HUES64 (cell line): Measurements from ENCODE around the gene TAGLN.

Source experiments
- H3K27ac ChIP-seq: 2 replicates; pipeline ENCODE4 v1.7.0; 2013; ENCODE audit warnings: low read depth, low read length, inconsistent platforms
- H3K27me3 ChIP-seq: 2 replicates; pipeline ENCODE4 v1.6.1; 2013; ENCODE audit warnings: mild to moderate bottlenecking, low read length; ENCODE audit not compliant: insufficient read depth
- H3K36me3 ChIP-seq: 2 replicates; pipeline ENCODE4 v1.6.1; 2013; ENCODE audit warnings: mild to moderate bottlenecking, low read length; ENCODE audit not compliant: insufficient read depth
- H3K4me1 ChIP-seq: 2 replicates; pipeline ENCODE4 v1.6.1; 2013; ENCODE audit warnings: mild to moderate bottlenecking, low read length, moderate library complexity; ENCODE audit not compliant: insufficient read depth
- H3K4me3 ChIP-seq: 2 replicates; pipeline ENCODE4 v1.5.1; 2013; ENCODE audit warnings: mild to moderate bottlenecking, low read length, moderate library complexity
- H3K9ac ChIP-seq: 2 replicates; pipeline ENCODE4 v1.6.1; 2013; ENCODE audit warnings: mild to moderate bottlenecking, low read depth, low read length
- H3K9me3 ChIP-seq: 2 replicates; pipeline ENCODE4 v1.6.1; 2013; ENCODE audit warnings: low read depth, low read length; ENCODE audit not compliant: insufficient read depth
- WGBS: fragments of 150-250, 120-280 bp; methylation state at CpG from one replicate; pipeline ENCODE4 v1.1.7; 2013; ENCODE audit warnings: missing lambda C conversion rate; 5-methylcytosine and 5-hydroxymethylcytosine counted together

The TAGLN gene

GRCh38 chr11:117228091-117228490, 28.9 kb downstream of the TAGLN start:
- Histone ChIP-seq H3K27me3 (no peaks in the 10 kb centered on the region), H3K9ac (no peak overlapping the region), H3K27ac (no peak overlapping the region), H3K4me3 (no peak overlapping the region), H3K36me3 (peaks cover 53% of the 10 kb centered on the region), H3K9me3 (no peaks in the 10 kb centered on the region), H3K4me1 (peaks cover 8% of the 10 kb centered on the region)
- WGBS: 94% methylated on average over 11 of the region's 11 CpGs

- WGBS: 92% methylated on average over 12 of the region's 12 CpGs
- H3K4me1 ChIP-seq: peaks cover 16% of the 10 kb centered on the region
- H3K4me3 ChIP-seq: no peak overlapping the region
- H3K36me3 ChIP-seq: peaks cover 42% of the 10 kb centered on the region
- H3K9ac ChIP-seq: no peak overlapping the region
- H3K27ac ChIP-seq: no peak overlapping the region
- H3K9me3 ChIP-seq: no peaks in the 10 kb centered on the region
- H3K27me3 ChIP-seq: no peaks in the 10 kb centered on the region
Measured at GRCh38 chr11:117229411-117229810, 30.2 kb downstream of the TAGLN start.

GRCh38 chr11:117229931-117230285, 30.7 kb downstream of the TAGLN start:
- no peaks in the 10 kb centered on the region for H3K27me3 ChIP-seq
- no peak overlapping the region for H3K4me3 ChIP-seq
- 90% methylated on average over 5 of the region's 5 CpGs for WGBS
- no peak overlapping the region for H3K27ac ChIP-seq
- peaks cover 45% of the 10 kb centered on the region for H3K36me3 ChIP-seq
- H3K9me3 ChIP-seq: no peaks in the 10 kb centered on the region
- no peak overlapping the region for H3K9ac ChIP-seq
- H3K4me1 ChIP-seq: peaks cover 16% of the 10 kb centered on the region

GRCh38 chr11:117230286-117230961, 31.3 kb downstream of the TAGLN start:
- Histone ChIP-seq H3K27me3 (no peaks in the 10 kb centered on the region), H3K4me3 (peak overlapping the region; percentile 99; the same call in 1 of the 2 replicates), H3K4me1 (peaks cover 16% of the 10 kb centered on the region), H3K9ac (peak overlapping the region; percentile 81; the same call in 1 of the 2 replicates), H3K36me3 (peaks cover 43% of the 10 kb centered on the region), H3K27ac (no peak overlapping the region), H3K9me3 (no peaks in the 10 kb centered on the region)
- 86% methylated on average over 12 of the region's 12 CpGs for WGBS

- peaks cover 16% of the 10 kb centered on the region for H3K4me1 ChIP-seq
- H3K9ac ChIP-seq: peak overlapping the region; percentile 81
- H3K27ac ChIP-seq: peak overlapping the region; percentile 31; the same call in 1 of the 2 replicates
- H3K27me3 ChIP-seq: no peaks in the 10 kb centered on the region
- H3K9me3 ChIP-seq: no peaks in the 10 kb centered on the region
- peaks cover 39% of the 10 kb centered on the region for H3K36me3 ChIP-seq
- 15% methylated on average over 14 of the region's 14 CpGs for WGBS
- H3K4me3 ChIP-seq: peak overlapping the region; percentile 99
Measured at GRCh38 chr11:117230999-117231841, 32.0 kb downstream of the TAGLN start.

GRCh38 chr11:117231842-117232091, 32.6 kb downstream of the TAGLN start, which contains the start of gene PCSK7:
TSS of gene PCSK7 (minus strand) at chr11:117232073. CDS start at chr11:117229844, 2,229 bp downstream.
- Histone ChIP-seq H3K4me1 (peaks cover 16% of the 10 kb centered on the region), H3K27ac (peak within 1 kb of the TSS; percentile 73; the same call in 1 of the 2 replicates), H3K4me3 (peak within 1 kb of the TSS; percentile 99), H3K9ac (peak within 1 kb of the TSS; percentile 86), H3K36me3 (peaks cover 42% of the 10 kb centered on the region), H3K27me3 (no peaks in the 10 kb centered on the region), H3K9me3 (no peaks in the 10 kb centered on the region)
- 0% methylated on average over 13 of the region's 13 CpGs for WGBS

- WGBS: under 1% methylated on average over 64 of the region's 94 CpGs
Measured at GRCh38 chr11:117232092-117232878, 33.1 kb downstream of the TAGLN start, which contains the start of gene RNF214. TSS of gene RNF214 (plus strand) at chr11:117232671. CDS start at chr11:117234273, 1,602 bp downstream.

GRCh38 chr11:117232911-117233409, 33.8 kb downstream of the TAGLN start:
- peak overlapping the region; percentile 86 for H3K9ac ChIP-seq
- no peaks in the 10 kb centered on the region for H3K27me3 ChIP-seq
- H3K4me3 ChIP-seq: peak overlapping the region; percentile 88
- peak overlapping the region; percentile 53; the same call in 1 of the 2 replicates for H3K27ac ChIP-seq
- H3K9me3 ChIP-seq: no peaks in the 10 kb centered on the region
- under 1% methylated on average over 24 of the region's 27 CpGs for WGBS
- H3K4me1 ChIP-seq: peaks cover 16% of the 10 kb centered on the region
- peaks cover 34% of the 10 kb centered on the region for H3K36me3 ChIP-seq

More at GRCh38 chr11:117232092-117232878, 33.1 kb downstream of the TAGLN start, which contains the start of gene RNF214:
- Histone ChIP-seq H3K4me1 (peaks cover 16% of the 10 kb centered on the region), H3K27me3 (no peaks in the 10 kb centered on the region), H3K9me3 (no peaks in the 10 kb centered on the region), H3K36me3 (peaks cover 38% of the 10 kb centered on the region), H3K27ac (peak within 1 kb of the TSS; percentile 73; the same call in 1 of the 2 replicates), H3K9ac (peak within 1 kb of the TSS; percentile 86), H3K4me3 (peak within 1 kb of the TSS; percentile 99)

- Histone ChIP-seq H3K36me3 (peaks cover 55% of the 10 kb centered on the region), H3K27ac (no peak overlapping the region), H3K4me1 (peaks cover 7% of the 10 kb centered on the region; the same call in 1 of the 2 replicates), H3K9me3 (no peaks in the 10 kb centered on the region), H3K4me3 (no peak overlapping the region), H3K27me3 (no peaks in the 10 kb centered on the region), H3K9ac (no peak overlapping the region)
- WGBS: 97% methylated on average over 4 of the region's 5 CpGs
Measured at GRCh38 chr11:117238221-117238620, 39.1 kb downstream of the TAGLN start.

GRCh38 chr11:117239295-117239694, 40.1 kb downstream of the TAGLN start:
- H3K36me3 ChIP-seq: peaks cover 65% of the 10 kb centered on the region
- H3K27me3 ChIP-seq: no peaks in the 10 kb centered on the region
- no peak overlapping the region for H3K27ac ChIP-seq
- no peaks in the 10 kb centered on the region for H3K9me3 ChIP-seq
- 89% methylated on average over 6 of the region's 6 CpGs for WGBS
- no peak overlapping the region for H3K9ac ChIP-seq
- H3K4me1 ChIP-seq: no peaks in the 10 kb centered on the region
- no peak overlapping the region for H3K4me3 ChIP-seq
